GM19025 (cell line): ENCODE measurements around the gene CABS1.
A peak's percentile ranks its signal among the peaks of the same experiment; 100 is the strongest.

Source experiments
- ATAC-seq: cut with Tn5 transposase; IDR thresholded peaks from one replicate; pipeline ENCODE4 v1.9.1; 2021; ENCODE audit warnings: mild to moderate bottlenecking, low read depth, moderate library complexity; ENCODE audit not compliant: unreplicated experiment

The CABS1 gene

GRCh38 chr4:70334681-70335080 lies at the start of gene CABS1:
CABS1 (plus strand) TSS chr4:70334981; CDS start chr4:70335040, 59 bp downstream.
- ATAC-seq: no peak

DNA sequence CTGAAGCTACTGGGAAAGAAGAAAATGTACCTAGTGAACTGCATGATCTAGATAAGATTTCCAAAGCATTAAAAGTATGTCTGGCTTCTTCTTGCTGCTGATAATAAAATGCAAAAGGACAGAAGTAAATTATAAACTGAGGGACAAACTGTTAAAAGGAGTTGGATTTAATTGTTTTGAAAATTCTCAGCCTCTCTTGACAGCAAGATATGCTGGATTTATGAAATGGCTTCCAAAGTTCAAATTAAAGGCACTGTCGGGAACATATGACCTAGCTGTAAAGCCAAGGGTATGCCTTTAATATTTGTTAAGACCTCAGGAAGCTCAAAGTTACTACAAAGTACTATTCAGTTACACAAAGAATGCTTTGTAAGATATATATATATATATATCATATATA lies 46.1 kb upstream of the CABS1 start:
- ATAC-seq: no peak

GRCh38 chr4:70291341-70291740 lies 43.4 kb upstream of the CABS1 start:
- no peak for ATAC-seq

GRCh38 chr4:70297576-70297975 lies 37.2 kb upstream of the CABS1 start:
- ATAC-seq: no peak

DNA sequence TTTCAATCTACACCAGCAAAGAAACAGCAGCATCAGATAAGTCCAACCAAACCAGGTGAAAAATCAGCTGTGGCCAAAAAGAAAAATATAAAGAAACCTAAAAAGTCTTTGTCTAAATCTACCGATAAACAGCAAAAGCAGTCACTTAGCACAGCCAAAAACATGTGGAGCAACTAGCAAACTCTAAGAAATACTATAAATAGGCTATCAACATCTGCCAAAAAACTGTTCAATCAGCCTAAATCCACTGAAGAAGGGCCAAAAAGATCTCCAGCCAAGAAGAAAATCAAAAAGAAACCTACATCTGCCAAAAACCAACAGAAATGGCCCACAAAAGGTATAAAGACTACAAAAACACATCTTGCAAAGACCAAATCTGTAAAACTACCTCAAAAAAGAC lies 36.7 kb upstream of the CABS1 start:
- ATAC-seq: no peak

GRCh38 chr4:70299643-70300042 lies 35.1 kb upstream of the CABS1 start:
- no peak for ATAC-seq

- ATAC-seq: no peak
Measured at GRCh38 chr4:70300215-70300614, 34.6 kb upstream of the CABS1 start.

DNA sequence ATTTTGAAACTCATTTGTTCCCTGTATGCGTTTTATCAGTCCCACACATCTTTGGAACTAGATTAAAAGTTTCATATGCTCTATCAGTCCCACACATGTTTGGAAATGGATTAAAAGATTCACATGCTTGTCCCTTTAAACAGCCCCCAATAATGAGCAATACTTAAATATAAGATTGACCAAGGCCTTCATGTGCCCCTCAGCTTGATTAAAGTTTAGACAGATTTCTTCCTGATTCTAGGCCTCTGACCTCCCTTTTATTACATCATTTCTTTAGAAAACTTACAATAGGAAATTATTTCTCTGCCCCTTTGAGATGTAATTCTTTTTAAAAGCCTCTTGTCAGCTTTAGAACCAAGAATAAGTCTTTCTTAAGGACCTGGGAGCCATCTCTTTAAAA lies 31.7 kb upstream of the CABS1 start:
- no peak for ATAC-seq

DNA sequence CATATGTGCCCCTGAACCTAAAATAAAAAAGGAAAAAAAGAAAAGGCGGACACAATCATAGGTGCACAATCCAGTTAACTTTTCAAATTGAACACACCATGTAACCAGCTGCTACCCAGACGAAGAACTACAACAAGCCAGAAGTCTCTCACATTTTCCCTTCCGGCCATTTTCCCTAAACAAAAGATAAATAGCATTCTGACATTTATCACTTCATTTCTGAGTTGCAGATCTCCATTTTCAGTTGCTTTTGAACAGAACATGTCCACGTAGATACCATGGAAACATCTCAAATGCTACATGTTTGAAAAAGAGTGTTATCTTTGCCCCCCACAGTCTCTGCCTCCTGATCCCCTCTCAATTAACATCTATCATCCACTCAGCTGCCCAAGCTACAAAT lies 29.2 kb upstream of the CABS1 start:
- no peak for ATAC-seq

DNA sequence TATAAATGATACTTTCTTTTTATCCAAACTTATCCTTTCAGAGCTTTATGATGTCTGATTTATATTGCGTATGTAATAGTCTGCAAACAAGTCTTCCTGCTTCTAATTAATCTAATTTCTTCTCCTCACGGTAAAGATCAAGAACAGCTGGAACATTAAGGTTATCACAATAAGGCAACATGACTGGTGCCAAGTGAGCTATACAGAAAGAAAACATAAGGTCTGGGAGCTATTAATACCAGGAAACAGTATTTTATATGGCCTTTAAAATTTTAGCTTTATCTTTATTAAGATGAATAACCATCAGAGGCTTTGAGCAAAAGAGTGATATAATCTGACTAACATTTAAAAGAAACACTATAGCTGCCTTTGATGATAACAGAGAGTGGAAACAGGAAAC lies 28.7 kb upstream of the CABS1 start:
- ATAC-seq: no peak

GRCh38 chr4:70313736-70314135 lies 21.0 kb upstream of the CABS1 start:
- ATAC-seq: no peak

DNA sequence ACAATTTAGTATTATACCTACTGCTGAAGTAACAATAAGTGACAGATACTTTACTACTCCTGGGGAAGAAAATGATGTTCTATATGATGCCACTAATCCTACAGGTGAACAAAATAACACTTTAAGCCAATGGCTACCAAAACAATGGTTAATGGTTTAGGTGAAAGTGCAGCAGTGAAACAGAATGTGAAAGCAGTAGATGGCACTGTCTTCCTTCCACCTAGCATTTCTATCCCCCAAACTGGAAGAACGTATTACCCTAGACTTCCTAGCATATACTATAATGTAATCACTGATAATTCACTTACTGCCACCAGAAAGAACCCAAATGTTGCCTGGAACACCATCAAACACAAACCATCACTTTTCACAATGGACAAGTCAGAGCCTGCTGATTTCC lies 18.9 kb upstream of the CABS1 start:
- ATAC-seq: peak; percentile 63

DNA sequence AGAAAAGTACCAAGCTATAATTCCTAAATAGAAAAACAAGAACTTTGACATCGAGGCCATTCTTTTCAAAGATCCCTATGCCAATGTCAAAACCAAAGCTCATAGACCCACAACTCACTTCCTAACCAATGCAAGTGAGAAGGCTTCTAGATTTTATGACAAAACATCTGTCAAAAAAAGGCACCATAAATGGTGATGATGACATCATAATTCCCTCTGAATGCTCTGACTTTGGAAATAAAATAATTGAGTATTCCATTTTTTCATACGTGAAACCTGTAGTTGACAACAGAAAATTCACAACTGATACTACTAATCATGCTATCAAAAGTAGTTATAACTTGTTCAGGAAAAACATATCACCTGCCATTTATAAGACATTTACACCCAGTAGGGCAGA lies 8.7 kb upstream of the CABS1 start:
- no peak for ATAC-seq

GRCh38 chr4:70336043-70336442 lies 1.3 kb downstream of the CABS1 start:
- ATAC-seq: no peak

DNA sequence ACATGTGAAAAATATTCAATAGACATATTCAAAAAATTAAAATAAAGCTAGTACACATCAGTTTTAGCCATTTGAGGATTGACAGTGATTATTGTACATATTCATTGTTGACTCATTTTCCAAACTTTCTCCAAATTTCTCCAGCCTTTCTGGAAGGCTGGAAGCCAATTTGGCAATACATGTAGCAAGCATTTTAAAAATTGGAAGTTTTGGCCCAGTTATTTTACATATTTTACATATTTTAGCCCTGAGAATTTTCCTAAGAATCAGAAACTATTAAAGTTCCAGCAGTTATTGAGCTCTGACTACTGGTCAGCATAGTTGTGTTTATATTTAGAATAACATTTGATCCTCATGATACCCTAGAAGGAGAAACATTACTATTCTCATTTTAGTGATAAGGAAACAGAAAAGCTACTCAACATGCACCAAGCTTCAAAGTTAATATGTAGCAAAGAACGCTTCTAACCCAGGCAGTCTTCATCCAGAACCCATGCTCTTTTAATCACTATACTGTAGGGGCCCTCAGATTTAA lies 3.2 kb downstream of the CABS1 start:
- ATAC-seq: no peak

GRCh38 chr4:70356185-70356584 lies 21.4 kb downstream of the CABS1 start:
- ATAC-seq: no peak

DNA sequence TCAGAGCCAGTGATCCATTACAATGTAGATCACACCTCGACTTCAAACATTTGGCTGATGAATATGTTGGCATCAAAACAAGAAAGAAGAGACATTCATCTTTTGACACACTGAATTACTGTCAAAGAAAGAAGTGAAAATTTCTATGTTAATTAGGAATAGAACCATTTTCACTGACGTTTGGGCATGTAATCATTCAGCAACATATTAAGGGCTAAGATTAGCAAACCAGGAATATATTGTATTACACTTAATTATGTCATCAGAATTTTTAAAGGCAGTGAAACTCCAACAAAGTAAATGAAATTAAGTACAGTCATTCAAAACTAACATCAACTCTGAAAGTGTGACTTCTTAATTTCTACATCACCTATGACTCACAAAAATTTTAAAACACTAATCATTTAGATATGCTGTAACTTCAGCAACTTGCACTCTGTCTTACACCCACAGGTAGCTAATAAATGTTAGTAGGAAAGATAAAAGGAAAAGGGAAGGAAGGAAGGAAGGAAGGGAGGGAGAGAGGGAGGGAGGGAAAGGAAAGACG lies 24.4 kb downstream of the CABS1 start:
- ATAC-seq: no peak

GRCh38 chr4:70360460-70360859 lies 25.7 kb downstream of the CABS1 start, which contains the start of gene SMR3A:
SMR3A (plus strand) TSS chr4:70360760; CDS start chr4:70362116, 1,356 bp downstream.
- no peak for ATAC-seq

DNA sequence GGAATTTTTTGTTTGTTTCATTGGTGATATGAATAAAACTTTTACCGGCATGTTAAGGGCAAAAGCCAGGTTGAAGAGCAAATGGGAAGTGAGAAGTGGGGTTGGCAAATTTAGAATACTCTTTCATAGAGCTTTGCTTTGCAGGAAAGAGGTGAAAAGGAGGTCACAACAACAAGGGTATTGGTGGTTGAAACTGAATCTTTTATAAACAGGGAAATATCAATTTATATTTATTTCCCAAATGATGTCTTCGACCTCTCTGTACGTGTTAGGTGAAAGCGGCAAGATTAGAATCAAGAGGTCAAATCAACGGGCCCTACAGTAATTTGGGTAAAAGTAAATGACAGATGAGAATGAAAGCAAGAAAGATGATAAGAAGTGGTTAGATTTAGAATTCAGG lies 29.2 kb downstream of the CABS1 start:
- ATAC-seq: no peak

GRCh38 chr4:70365479-70365878 lies 30.7 kb downstream of the CABS1 start:
- ATAC-seq: no peak

- no peak for ATAC-seq
Measured at GRCh38 chr4:70367813-70368212, 33.0 kb downstream of the CABS1 start.

DNA sequence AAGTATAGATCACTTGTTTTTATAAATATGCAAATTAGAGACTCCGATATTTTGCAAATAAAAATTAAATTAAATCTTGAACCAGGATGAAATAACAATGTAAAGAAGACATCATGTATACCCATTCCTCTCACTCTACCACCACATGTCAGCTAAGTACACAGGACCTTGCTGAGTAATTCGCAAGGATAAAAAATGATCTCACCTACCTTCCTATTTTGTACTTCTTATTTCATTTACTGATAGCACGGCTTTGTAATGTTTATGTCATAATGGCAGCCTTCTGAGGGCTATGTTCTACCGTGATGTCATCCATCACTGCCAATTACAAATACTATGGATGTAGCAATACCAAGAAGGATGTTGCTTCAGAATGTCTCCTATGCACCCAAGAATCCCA lies 37.2 kb downstream of the CABS1 start:
- ATAC-seq: no peak

GRCh38 chr4:70372760-70373159 lies 38.0 kb downstream of the CABS1 start:
- no peak for ATAC-seq
